Panc1 (cell line): ENCODE data around the gene MDH2.

Experiments
- POLR2AphosphoS5 ChIP-seq: IDR thresholded peaks from 2 replicates; pipeline ENCODE4 v1.6.1; 2012; ENCODE audit warnings: mild to moderate bottlenecking, low read depth, low read length, moderate library complexity
- REST ChIP-seq, 2 experiments: IDR thresholded peaks; 2 replicates each; pipeline ENCODE4 v1.6.1; 2011 to 2012; ENCODE audit warnings: low read depth in 2 of 2, control low read depth in 1 of 2, low read length in 1 of 2, mild to moderate bottlenecking in 1 of 2, moderate library complexity in 1 of 2; ENCODE audit not compliant: insufficient read depth in 1 of 2
- SIN3A ChIP-seq: IDR thresholded peaks from 2 replicates; pipeline ENCODE4 v1.6.1; 2012; ENCODE audit warnings: low read depth, mild to moderate bottlenecking, low read length, moderate library complexity, borderline replicate concordance; ENCODE audit not compliant: insufficient read depth
- TCF7L2 ChIP-seq: IDR thresholded peaks from 2 replicates; pipeline ENCODE4 v1.6.1; 2011; ENCODE audit warnings: mild to moderate bottlenecking, low read depth, low read length, inconsistent platforms
- TF ChIP-seq, protein P1 (sequence below): fragments of 450-650 bp; IDR thresholded peaks from 2 replicates; pipeline ENCODE4 v1.5.1; 2017; ENCODE audit warnings: mild to moderate bottlenecking

DNA sequence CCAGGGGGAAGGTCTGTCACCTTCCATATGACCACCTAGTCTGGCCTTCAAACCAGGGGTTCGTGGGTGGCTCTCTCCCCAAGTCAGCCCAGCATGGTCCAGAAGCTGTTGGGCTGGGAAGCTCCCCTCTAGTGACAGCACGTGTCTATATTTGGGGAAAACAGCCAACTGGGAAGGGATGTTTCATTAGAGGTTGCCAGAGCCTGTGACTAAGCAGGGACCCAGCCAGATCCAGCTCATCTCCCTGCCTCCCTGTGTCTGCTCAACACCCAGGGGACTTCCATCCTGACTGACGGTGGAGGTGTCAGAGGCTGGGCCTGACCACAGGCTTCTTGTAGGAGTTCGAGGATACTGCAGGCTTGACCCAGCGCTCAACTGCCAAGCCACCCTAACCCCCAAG is 10.6 kb upstream of the MDH2 start:
- TF ChIP-seq, protein P1, sequence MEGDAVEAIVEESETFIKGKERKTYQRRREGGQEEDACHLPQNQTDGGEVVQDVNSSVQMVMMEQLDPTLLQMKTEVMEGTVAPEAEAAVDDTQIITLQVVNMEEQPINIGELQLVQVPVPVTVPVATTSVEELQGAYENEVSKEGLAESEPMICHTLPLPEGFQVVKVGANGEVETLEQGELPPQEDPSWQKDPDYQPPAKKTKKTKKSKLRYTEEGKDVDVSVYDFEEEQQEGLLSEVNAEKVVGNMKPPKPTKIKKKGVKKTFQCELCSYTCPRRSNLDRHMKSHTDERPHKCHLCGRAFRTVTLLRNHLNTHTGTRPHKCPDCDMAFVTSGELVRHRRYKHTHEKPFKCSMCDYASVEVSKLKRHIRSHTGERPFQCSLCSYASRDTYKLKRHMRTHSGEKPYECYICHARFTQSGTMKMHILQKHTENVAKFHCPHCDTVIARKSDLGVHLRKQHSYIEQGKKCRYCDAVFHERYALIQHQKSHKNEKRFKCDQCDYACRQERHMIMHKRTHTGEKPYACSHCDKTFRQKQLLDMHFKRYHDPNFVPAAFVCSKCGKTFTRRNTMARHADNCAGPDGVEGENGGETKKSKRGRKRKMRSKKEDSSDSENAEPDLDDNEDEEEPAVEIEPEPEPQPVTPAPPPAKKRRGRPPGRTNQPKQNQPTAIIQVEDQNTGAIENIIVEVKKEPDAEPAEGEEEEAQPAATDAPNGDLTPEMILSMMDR: no peak
- no peak for TF ChIP-seq REST (IDR thresholded peaks at IDR 0.05; ENCODE audit: insufficient read depth in 1 of 2, low read depth in 2 of 2, low read length in 1 of 2)
- TF ChIP-seq POLR2AphosphoS5: no peak
- TF ChIP-seq SIN3A: no peak
- TF ChIP-seq TCF7L2: no peak
